H1 (cell line): ENCODE data around the gene FCRLB. TPM values are rescaled to one million over a fixed set of nuclear protein-coding genes. Genes with fewer than 3 reads are reported as not detected.

Experiments used
- BCL11A ChIP-seq, 2 experiments: IDR thresholded peaks; one replicate each; pipeline ENCODE4 v1.6.1; 2011; ENCODE audit warnings: low read depth in 2 of 2, low read length in 2 of 2, mild to moderate bottlenecking in 2 of 2
- CBX8 ChIP-seq: fragments of 300-800, 300-1000 bp; sonication (generic); IDR thresholded peaks from 2 replicates; pipeline ENCODE4 v1.7.1; 2016; ENCODE audit warnings: low read depth, low read length, borderline replicate concordance
- CEBPB ChIP-seq: IDR thresholded peaks from 2 replicates; pipeline ENCODE4 v1.6.1; 2012; ENCODE audit warnings: low read depth, low read length
- EZH2 ChIP-seq: fragments of 200-600 bp; sonication (generic); IDR thresholded peaks from 2 replicates; pipeline ENCODE4 v1.7.1; 2012; ENCODE audit warnings: low read depth, mild to moderate bottlenecking, moderate library complexity, low read length, inconsistent platforms; ENCODE audit not compliant: severe bottlenecking
- GTF2F1 ChIP-seq: IDR thresholded peaks from 2 replicates; pipeline ENCODE4 v1.6.1; 2012; ENCODE audit warnings: low read depth, low read length, improper control_type of control experiment, borderline replicate concordance
- KDM4A ChIP-seq: IDR thresholded peaks from one replicate; pipeline ENCODE4 v1.7.1; 2012; ENCODE audit warnings: low read depth, mild to moderate bottlenecking, moderate library complexity, low read length, inconsistent platforms; ENCODE audit not compliant: severe bottlenecking
- SAP30 ChIP-seq: fragments of 300-600 bp; sonication (generic); IDR thresholded peaks from 2 replicates; pipeline ENCODE4 v1.7.1; 2012; ENCODE audit warnings: low read length, moderate library complexity, mild to moderate bottlenecking, inconsistent platforms; ENCODE audit not compliant: insufficient read depth, insufficient replicate concordance
- SP4 ChIP-seq: IDR thresholded peaks from 2 replicates; pipeline ENCODE4 v1.6.1; 2012; ENCODE audit warnings: low read length, inconsistent platforms
- TBP ChIP-seq: IDR thresholded peaks from 2 replicates; pipeline ENCODE4 v1.6.1; 2011; ENCODE audit warnings: low read depth, low read length, improper control_type of control experiment
- TCF12 ChIP-seq: IDR thresholded peaks from 2 replicates; pipeline ENCODE4 v1.6.1; 2011; ENCODE audit warnings: low read depth, mild to moderate bottlenecking, low read length
- polyA plus RNA-seq, 7 experiments: library from polyadenylated mRNA; depleted of rRNA in 3 of 7; stranded (reverse) in 5 of 7; unstranded in 2 of 7; fragments of >200 nt in 5 of 7; fragments of 200-250 nt in 2 of 7; gene quantifications; 1 replicate in 5 of 7; 2 replicates in 1 of 7; 4 replicates in 1 of 7; pipeline versions ENCODE4 v1.2.1 to v1.2.3, GENCODE V29; 2011 to 2013; ENCODE audit warnings: missing spikeins in 2 of 7, mixed read lengths in 2 of 7
- total RNA-seq: library from RNA; stranded (reverse); fragmentation: NEBNext Ultra II Directional; extraction: Animal tissue kit (Norgen Biotek cat#: 25700); gene quantifications from 2 replicates; pipeline ENCODE4 v1.2.1, GENCODE V29; 2021
- TF ChIP-seq, protein P1 (sequence below): fragments of 300-600 bp; sonication (generic); IDR thresholded peaks from 2 replicates; pipeline ENCODE4 v1.7.1; 2012; ENCODE audit warnings: low read length, moderate library complexity, mild to moderate bottlenecking, inconsistent platforms; ENCODE audit not compliant: insufficient replicate concordance

Gene FCRLB
- total and polyA plus RNA-seq, 2 of the 8 experiments (the other 6 are each of a cell fraction or from before 2014, with no cell fraction given), result 0.14 to 0.24 TPM

- TF ChIP-seq, protein P1, sequence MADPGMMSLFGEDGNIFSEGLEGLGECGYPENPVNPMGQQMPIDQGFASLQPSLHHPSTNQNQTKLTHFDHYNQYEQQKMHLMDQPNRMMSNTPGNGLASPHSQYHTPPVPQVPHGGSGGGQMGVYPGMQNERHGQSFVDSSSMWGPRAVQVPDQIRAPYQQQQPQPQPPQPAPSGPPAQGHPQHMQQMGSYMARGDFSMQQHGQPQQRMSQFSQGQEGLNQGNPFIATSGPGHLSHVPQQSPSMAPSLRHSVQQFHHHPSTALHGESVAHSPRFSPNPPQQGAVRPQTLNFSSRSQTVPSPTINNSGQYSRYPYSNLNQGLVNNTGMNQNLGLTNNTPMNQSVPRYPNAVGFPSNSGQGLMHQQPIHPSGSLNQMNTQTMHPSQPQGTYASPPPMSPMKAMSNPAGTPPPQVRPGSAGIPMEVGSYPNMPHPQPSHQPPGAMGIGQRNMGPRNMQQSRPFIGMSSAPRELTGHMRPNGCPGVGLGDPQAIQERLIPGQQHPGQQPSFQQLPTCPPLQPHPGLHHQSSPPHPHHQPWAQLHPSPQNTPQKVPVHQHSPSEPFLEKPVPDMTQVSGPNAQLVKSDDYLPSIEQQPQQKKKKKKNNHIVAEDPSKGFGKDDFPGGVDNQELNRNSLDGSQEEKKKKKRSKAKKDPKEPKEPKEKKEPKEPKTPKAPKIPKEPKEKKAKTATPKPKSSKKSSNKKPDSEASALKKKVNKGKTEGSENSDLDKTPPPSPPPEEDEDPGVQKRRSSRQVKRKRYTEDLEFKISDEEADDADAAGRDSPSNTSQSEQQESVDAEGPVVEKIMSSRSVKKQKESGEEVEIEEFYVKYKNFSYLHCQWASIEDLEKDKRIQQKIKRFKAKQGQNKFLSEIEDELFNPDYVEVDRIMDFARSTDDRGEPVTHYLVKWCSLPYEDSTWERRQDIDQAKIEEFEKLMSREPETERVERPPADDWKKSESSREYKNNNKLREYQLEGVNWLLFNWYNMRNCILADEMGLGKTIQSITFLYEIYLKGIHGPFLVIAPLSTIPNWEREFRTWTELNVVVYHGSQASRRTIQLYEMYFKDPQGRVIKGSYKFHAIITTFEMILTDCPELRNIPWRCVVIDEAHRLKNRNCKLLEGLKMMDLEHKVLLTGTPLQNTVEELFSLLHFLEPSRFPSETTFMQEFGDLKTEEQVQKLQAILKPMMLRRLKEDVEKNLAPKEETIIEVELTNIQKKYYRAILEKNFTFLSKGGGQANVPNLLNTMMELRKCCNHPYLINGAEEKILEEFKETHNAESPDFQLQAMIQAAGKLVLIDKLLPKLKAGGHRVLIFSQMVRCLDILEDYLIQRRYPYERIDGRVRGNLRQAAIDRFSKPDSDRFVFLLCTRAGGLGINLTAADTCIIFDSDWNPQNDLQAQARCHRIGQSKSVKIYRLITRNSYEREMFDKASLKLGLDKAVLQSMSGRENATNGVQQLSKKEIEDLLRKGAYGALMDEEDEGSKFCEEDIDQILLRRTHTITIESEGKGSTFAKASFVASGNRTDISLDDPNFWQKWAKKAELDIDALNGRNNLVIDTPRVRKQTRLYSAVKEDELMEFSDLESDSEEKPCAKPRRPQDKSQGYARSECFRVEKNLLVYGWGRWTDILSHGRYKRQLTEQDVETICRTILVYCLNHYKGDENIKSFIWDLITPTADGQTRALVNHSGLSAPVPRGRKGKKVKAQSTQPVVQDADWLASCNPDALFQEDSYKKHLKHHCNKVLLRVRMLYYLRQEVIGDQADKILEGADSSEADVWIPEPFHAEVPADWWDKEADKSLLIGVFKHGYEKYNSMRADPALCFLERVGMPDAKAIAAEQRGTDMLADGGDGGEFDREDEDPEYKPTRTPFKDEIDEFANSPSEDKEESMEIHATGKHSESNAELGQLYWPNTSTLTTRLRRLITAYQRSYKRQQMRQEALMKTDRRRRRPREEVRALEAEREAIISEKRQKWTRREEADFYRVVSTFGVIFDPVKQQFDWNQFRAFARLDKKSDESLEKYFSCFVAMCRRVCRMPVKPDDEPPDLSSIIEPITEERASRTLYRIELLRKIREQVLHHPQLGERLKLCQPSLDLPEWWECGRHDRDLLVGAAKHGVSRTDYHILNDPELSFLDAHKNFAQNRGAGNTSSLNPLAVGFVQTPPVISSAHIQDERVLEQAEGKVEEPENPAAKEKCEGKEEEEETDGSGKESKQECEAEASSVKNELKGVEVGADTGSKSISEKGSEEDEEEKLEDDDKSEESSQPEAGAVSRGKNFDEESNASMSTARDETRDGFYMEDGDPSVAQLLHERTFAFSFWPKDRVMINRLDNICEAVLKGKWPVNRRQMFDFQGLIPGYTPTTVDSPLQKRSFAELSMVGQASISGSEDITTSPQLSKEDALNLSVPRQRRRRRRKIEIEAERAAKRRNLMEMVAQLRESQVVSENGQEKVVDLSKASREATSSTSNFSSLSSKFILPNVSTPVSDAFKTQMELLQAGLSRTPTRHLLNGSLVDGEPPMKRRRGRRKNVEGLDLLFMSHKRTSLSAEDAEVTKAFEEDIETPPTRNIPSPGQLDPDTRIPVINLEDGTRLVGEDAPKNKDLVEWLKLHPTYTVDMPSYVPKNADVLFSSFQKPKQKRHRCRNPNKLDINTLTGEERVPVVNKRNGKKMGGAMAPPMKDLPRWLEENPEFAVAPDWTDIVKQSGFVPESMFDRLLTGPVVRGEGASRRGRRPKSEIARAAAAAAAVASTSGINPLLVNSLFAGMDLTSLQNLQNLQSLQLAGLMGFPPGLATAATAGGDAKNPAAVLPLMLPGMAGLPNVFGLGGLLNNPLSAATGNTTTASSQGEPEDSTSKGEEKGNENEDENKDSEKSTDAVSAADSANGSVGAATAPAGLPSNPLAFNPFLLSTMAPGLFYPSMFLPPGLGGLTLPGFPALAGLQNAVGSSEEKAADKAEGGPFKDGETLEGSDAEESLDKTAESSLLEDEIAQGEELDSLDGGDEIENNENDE, result no peak
- TF ChIP-seq BCL11A (IDR thresholded peaks at IDR 0.05; ENCODE audit: low read depth in 2 of 2, low read length in 2 of 2) (no peak), CBX8 (no peak), KDM4A (peak; percentile 76), GTF2F1 (no peak), EZH2 (peak; percentile 74), SP4 (no peak), TBP (0 out of 2 replicates have a peak, but pooled peaks have one; percentile 11), CEBPB (no peak), SAP30 (peak; percentile 8), TCF12 (no peak)
These were observed 4.6 kb downstream of the FCRLB start (continued) for GRCh38 chr1:161725908-161726472.
